Psoas muscle (tissue), 8 donors: Measurements from ENCODE around the gene SLC26A8. TPM values are rescaled to one million over a fixed set of nuclear protein-coding genes. Genes with fewer than 3 reads are reported as not detected.

ENCODE experiments used
- ATAC-seq, 4 donors: fragments of 200-7000 bp; cut with Tn5 transposase; one replicate each; pipeline ENCODE4 v1.9.1; 2020; ENCODE audit warnings: moderate library complexity in 3 of 4, mild to moderate bottlenecking in 2 of 4
- DNase-seq, 2 donors: peaks; one replicate each; pipeline ENCODE4 v3.0.0-alpha.2; 2020
- H3K27ac ChIP-seq: fragments of 200-600 bp; one replicate; pipeline ENCODE4 v1.8.0; 2022
- H3K27me3 ChIP-seq, 3 donors: fragments of 200-600 bp in 1 of 3; one replicate each; pipeline versions ENCODE4 v1.6.1 to v1.8.0; 2013 to 2022; ENCODE audit warnings: low read length in 2 of 3, mild to moderate bottlenecking in 2 of 3, moderate library complexity in 1 of 3; ENCODE audit not compliant: insufficient read depth in 3 of 3
- H3K36me3 ChIP-seq, 2 donors: fragments of 200-600 bp in 1 of 2; one replicate each; pipeline versions ENCODE4 v1.6.1 to v1.8.0; 2013 to 2022; ENCODE audit warnings: low read depth in 1 of 2, mild to moderate bottlenecking in 1 of 2, moderate library complexity in 1 of 2; ENCODE audit not compliant: insufficient read depth in 1 of 2
- H3K4me1 ChIP-seq: fragments of 200-600 bp; one replicate; pipeline ENCODE4 v1.8.0; 2022
- H3K4me3 ChIP-seq: fragments of 200-600 bp; one replicate; pipeline ENCODE4 v1.8.0; 2022; ENCODE audit warnings: mild to moderate bottlenecking
- H3K9me3 ChIP-seq: fragments of 200-600 bp; one replicate; pipeline ENCODE4 v1.8.0; 2022
- CTCF ChIP-seq: fragments of 200-600 bp; IDR thresholded peaks from one replicate; pipeline ENCODE4 v1.8.0; 2022; ENCODE audit warnings: antibody characterized with exemption
- WGBS, 3 donors: extraction: QIAGEN DNeasy Blood & Tissue Kit; methylation state at CpG; one replicate each; pipeline versions ENCODE4 v1.1.6 to v1.1.7; 2013; 5-methylcytosine and 5-hydroxymethylcytosine counted together
- intact Hi-C, 2 donors: fragments of 100-400 bp; cut with DNase I; formaldehyde crosslinking; loops; one replicate each; pipeline versions ENCODE4 v1.11.0 to v1.14.2; 2022
- polyA plus RNA-seq, 3 donors: library from polyadenylated mRNA; stranded (reverse); fragments of 200-250 nt; gene quantifications; one replicate each; pipeline ENCODE4 v1.2.3, GENCODE V29; 2013
- total RNA-seq, 4 donors: library from RNA; stranded (reverse); fragmentation: NEBNext Ultra II Directional in 2 of 4; extraction: Animal tissue kit (Norgen Biotek cat#: 25700) in 2 of 4; gene quantifications; one replicate each; pipeline versions ENCODE4 v1.2.1 to v1.2.4, GENCODE V29; 2021 to 2023
- donor health status: healthy with polysubstance abuse.
- donor health status: DM: no; HTN: no; CAD: no; lungs with moderate emphysema.
- donor health status: Bipolar disorder and iron deficiency.
- donor health status: healthy.
- donor health status: DM: yes; HTN: yes; CAD: no.
- donor health status: DM: no; HTN: no; CAD: no.
- donor health status: DM: no; HTN: no; CAD: no.
- donor health status: DM: yes; HTN: yes; CAD: no.

The SLC26A8 gene
- total and polyA plus RNA-seq, 7 donors: 0.04 to 0.15 TPM; not detected in 5

- Histone ChIP-seq H3K4me3 (peak within 1 kb of the TSS; percentile 90), H3K9me3 (no peaks in the 10 kb centered on the region), H3K27me3 (no peaks in the 10 kb centered on the region), H3K4me1 (peaks cover 16% of the 10 kb centered on the region), H3K36me3 (no peaks in the 10 kb centered on the region), H3K27ac (peak within 1 kb of the TSS; percentile 93)
- 0 to 1% (median 0%) methylated on average over 39 to 62 of the region's 62 CpGs for WGBS, 3 donors
- ATAC-seq: peak; percentile 95 to 96 (median 96)
- peak; percentile 99 for DNase-seq
- intact Hi-C loops: loop anchor here (1.0 to 10.0 kb wide), 4 partner anchors 67 to 337 kb away; partner anchors contain the start of gene BRPF3 (in 1 of the 2)
- peak; percentile 89 for TF ChIP-seq CTCF
Observed at GRCh38 chr6:36027501-36028087, 3.2 kb upstream of the SLC26A8 start, which contains the start of gene MAPK14. Gene MAPK14 (plus strand): TSS chr6:36027808. CDS start chr6:36028158, 350 bp downstream.

DNA sequence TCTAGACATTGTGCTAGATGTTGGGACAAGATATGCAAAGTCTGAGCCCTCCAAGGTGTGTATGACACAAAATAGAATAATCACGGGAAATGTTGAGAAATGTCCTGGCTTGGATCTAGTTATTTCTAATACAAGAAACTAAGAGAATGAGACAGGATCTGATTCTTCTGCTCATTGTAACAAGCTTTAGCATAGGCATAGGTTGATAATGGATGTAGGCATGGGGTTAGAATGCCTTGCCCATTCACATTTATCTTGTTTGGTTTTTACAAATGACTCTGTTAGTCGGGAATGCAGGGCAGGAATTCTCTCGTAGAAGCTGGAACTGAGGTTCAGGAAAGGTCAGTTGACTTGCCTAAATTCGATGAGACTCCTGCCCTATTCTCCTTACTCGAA is 1.5 kb upstream of the SLC26A8 start:
- no peak overlapping the region for H3K4me3 ChIP-seq
- H3K27ac ChIP-seq: no peak overlapping the region
- no peak for TF ChIP-seq CTCF
- no peaks in the 10 kb centered on the region for H3K36me3 ChIP-seq
- DNase-seq: no peak
- no peaks in the 10 kb centered on the region for H3K9me3 ChIP-seq
- peaks cover 8% of the 10 kb centered on the region for H3K4me1 ChIP-seq
- H3K27me3 ChIP-seq: no peaks in the 10 kb centered on the region
- ATAC-seq: no peak
- WGBS, 3 donors: 50 to 60% (median 54%) methylated on average over 5 of the region's 5 CpGs
- intact Hi-C loops: loop anchor here (2.0 to 10.0 kb wide), 3 partner anchors 69 to 339 kb away; partner anchors contain the start of gene BRPF3 (in 1 of the 2)

- H3K27me3 ChIP-seq: no peaks in the 10 kb centered on the region
- H3K9me3 ChIP-seq: no peaks in the 10 kb centered on the region
- no peak for DNase-seq
- intact Hi-C loops: loop anchor here in 1 of 2 donors (10.0 kb wide), 1 partner anchor 339 kb away; no protein-coding TSS in a partner anchor
- H3K4me1 ChIP-seq: peaks cover 8% of the 10 kb centered on the region
- H3K27ac ChIP-seq: no peak overlapping the region
- no peaks in the 10 kb centered on the region for H3K36me3 ChIP-seq
- no peak for ATAC-seq
- no peak overlapping the region for H3K4me3 ChIP-seq
- 84 to 93% (median 92%) methylated on average over 1 of the region's 1 CpG for WGBS, 3 donors
- no peak for TF ChIP-seq CTCF
Observed at GRCh38 chr6:36025260-36025931, 955 bp upstream of the SLC26A8 start.

DNA sequence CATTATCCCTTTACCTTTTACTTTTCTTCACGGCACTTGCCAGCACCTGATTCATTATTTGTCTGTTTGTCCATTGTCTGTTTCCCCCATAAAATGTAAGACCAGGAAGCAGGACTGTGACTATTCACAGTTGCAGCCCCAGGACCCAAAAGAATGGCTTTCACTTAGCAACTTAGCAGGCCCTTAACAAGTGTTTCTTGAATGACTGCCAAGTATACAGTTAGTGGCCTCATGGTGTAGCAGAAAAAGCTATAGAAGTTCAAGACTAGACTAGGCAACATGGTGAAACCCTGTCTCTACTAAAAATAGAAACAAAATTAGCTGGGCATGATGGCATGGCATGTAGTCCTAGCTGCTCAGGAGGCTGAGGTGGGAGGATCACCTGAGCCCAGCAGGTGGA is 4.3 kb downstream of the SLC26A8 start:
- Histone ChIP-seq H3K4me1 (no peaks in the 10 kb centered on the region), H3K27me3 (no peaks in the 10 kb centered on the region), H3K36me3 (no peaks in the 10 kb centered on the region), H3K9me3 (no peaks in the 10 kb centered on the region), H3K4me3 (no peak overlapping the region), H3K27ac (no peak overlapping the region)
- TF ChIP-seq CTCF: no peak
- no peak for DNase-seq
- no peak for ATAC-seq
- WGBS, 3 donors: 0 to 29% (median 25%) methylated on average over 1 of the region's 1 CpG
- intact Hi-C loops: loop anchor here (5.0 to 10.0 kb wide), 2 partner anchors 177 to 345 kb away; partner anchors contain the start of gene BRPF3 (in 1 of the 2)
